K562 (cell line): ENCODE measurements around the gene CACNA2D3.

ENCODE experiments used
- FOXM1 ChIP-seq, 2 experiments: fragments of 450-650 bp in 1 of 2; sonication (generic) in 1 of 2; formaldehyde crosslinking in 1 of 2; IDR thresholded peaks; 2 replicates each; pipeline versions ENCODE4 v1.6.1 to v1.9.0; 2017 to 2022; ENCODE audit warnings: low read depth in 2 of 2, mild to moderate bottlenecking in 2 of 2, missing genetic modification reagents in 1 of 2, moderate library complexity in 1 of 2
- TF ChIP-seq, protein P1 (sequence below), 3 experiments: IDR thresholded peaks in 2 of 3; conservative IDR thresholded peaks in 1 of 3; 2 replicates each; pipeline ENCODE4 v1.5.1; 2011 to 2012; ENCODE audit warnings: low read length in 3 of 3, mild to moderate bottlenecking in 3 of 3, control low read depth in 2 of 3, improper control_type of control experiment in 1 of 3, inconsistent platforms in 1 of 3, low read depth in 1 of 3, mixed read lengths in 1 of 3, moderate library complexity in 1 of 3; ENCODE audit not compliant: insufficient read depth in 2 of 3

DNA sequence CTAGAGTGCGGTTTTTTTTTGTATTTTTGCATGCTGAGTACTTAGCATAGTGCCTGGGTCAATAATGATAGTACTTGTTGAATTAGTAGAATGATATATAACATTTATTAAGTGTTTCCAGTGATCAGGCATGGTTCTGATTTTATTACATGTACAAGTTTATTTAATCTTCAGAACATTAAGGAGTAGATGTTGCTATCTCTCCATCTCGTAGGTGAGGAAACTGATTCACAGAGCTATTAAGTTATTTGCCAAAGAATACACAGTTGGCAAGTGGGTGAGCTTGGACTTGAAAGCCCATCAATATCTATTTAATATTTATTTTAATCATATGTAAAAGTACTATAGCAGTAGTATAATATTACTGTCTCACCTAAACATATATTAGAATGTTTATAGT lies 219.5 kb downstream of the CACNA2D3 start:
- TF ChIP-seq FOXM1 (IDR thresholded peaks at IDR 0.05; ENCODE audit: low read depth), result no peak
- no peak for TF ChIP-seq FOXM1 (CRISPR knock-in tag; IDR thresholded peaks at IDR 0.05; ENCODE audit: low read depth)
- TF ChIP-seq, protein P1, sequence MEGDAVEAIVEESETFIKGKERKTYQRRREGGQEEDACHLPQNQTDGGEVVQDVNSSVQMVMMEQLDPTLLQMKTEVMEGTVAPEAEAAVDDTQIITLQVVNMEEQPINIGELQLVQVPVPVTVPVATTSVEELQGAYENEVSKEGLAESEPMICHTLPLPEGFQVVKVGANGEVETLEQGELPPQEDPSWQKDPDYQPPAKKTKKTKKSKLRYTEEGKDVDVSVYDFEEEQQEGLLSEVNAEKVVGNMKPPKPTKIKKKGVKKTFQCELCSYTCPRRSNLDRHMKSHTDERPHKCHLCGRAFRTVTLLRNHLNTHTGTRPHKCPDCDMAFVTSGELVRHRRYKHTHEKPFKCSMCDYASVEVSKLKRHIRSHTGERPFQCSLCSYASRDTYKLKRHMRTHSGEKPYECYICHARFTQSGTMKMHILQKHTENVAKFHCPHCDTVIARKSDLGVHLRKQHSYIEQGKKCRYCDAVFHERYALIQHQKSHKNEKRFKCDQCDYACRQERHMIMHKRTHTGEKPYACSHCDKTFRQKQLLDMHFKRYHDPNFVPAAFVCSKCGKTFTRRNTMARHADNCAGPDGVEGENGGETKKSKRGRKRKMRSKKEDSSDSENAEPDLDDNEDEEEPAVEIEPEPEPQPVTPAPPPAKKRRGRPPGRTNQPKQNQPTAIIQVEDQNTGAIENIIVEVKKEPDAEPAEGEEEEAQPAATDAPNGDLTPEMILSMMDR (IDR thresholded peaks at IDR 0.05 in 2 of 3, conservative IDR thresholded peaks at IDR 0.05 in 1 of 3; ENCODE audit: insufficient read depth in 2 of 3, low read depth in 1 of 3, low read length in 3 of 3), result no peak
